NK-92 (cell line): ENCODE results near the gene WDR76.

ENCODE experiments used
- DNase-seq: peaks from one replicate; lab custom pipeline; 2025; ENCODE audit not compliant: unreplicated experiment; lab: John Stamatoyannopoulos, UW

WDR76 gene

GRCh38 chr15:43873651-43874050 lies 46.8 kb downstream of the WDR76 start:
- DNase-seq: no peak

GRCh38 chr15:43876872-43877271 lies 50.1 kb downstream of the WDR76 start:
- no peak for DNase-seq

GRCh38 chr15:43877371-43877770 lies 50.6 kb downstream of the WDR76 start:
- DNase-seq: no peak

- no peak for DNase-seq
Measured at GRCh38 chr15:43878446-43878845, 51.6 kb downstream of the WDR76 start.

- no peak for DNase-seq
Measured at GRCh38 chr15:43879386-43880355, 52.9 kb downstream of the WDR76 start.

- DNase-seq: no peak
Measured at GRCh38 chr15:43880406-43881194, 53.8 kb downstream of the WDR76 start.

- no peak for DNase-seq
Measured at GRCh38 chr15:43881245-43881644, 54.4 kb downstream of the WDR76 start.

- no peak for DNase-seq
Measured at GRCh38 chr15:43881944-43882343, 55.1 kb downstream of the WDR76 start.

- DNase-seq: no peak
Measured at GRCh38 chr15:43883571-43883970, 56.8 kb downstream of the WDR76 start.

GRCh38 chr15:43886558-43886957 lies 59.8 kb downstream of the WDR76 start:
- DNase-seq: no peak

GRCh38 chr15:43887901-43888300 lies 61.1 kb downstream of the WDR76 start:
- DNase-seq: no peak

GRCh38 chr15:43889042-43889441 lies 62.2 kb downstream of the WDR76 start:
- DNase-seq: no peak

- DNase-seq: no peak
Measured at GRCh38 chr15:43893956-43894355, 67.2 kb downstream of the WDR76 start.

- no peak for DNase-seq
Measured at GRCh38 chr15:43895586-43895985, 68.8 kb downstream of the WDR76 start.

- DNase-seq: no peak
Measured at GRCh38 chr15:43896543-43896942, 69.7 kb downstream of the WDR76 start.

- DNase-seq: no peak
Measured at GRCh38 chr15:43898891-43899290, 72.1 kb downstream of the WDR76 start.

- DNase-seq: no peak
Measured at GRCh38 chr15:43899928-43900327, 73.1 kb downstream of the WDR76 start.

- no peak for DNase-seq
Measured at GRCh38 chr15:43900996-43901395, 74.2 kb downstream of the WDR76 start.

- no peak for DNase-seq
Measured at GRCh38 chr15:43901495-43901894, 74.7 kb downstream of the WDR76 start.

GRCh38 chr15:43903864-43904290 lies 77.1 kb downstream of the WDR76 start:
- no peak for DNase-seq

GRCh38 chr15:43905755-43906154 lies 79.0 kb downstream of the WDR76 start:
- DNase-seq: no peak

- no peak for DNase-seq
Measured at GRCh38 chr15:43908516-43909050, 81.8 kb downstream of the WDR76 start.
